GM21786 (cell line): ENCODE results near the gene AACS.
"Not testable (repeated sequence)": the region's sequence is repeated elsewhere in the genome, so short reads cannot be mapped to it uniquely, and the experiment has no call there.

Experiments used
- ATAC-seq: cut with Tn5 transposase; IDR thresholded peaks from one replicate; pipeline ENCODE4 v1.9.1; 2021; ENCODE audit not compliant: unreplicated experiment

Gene AACS, protein sequence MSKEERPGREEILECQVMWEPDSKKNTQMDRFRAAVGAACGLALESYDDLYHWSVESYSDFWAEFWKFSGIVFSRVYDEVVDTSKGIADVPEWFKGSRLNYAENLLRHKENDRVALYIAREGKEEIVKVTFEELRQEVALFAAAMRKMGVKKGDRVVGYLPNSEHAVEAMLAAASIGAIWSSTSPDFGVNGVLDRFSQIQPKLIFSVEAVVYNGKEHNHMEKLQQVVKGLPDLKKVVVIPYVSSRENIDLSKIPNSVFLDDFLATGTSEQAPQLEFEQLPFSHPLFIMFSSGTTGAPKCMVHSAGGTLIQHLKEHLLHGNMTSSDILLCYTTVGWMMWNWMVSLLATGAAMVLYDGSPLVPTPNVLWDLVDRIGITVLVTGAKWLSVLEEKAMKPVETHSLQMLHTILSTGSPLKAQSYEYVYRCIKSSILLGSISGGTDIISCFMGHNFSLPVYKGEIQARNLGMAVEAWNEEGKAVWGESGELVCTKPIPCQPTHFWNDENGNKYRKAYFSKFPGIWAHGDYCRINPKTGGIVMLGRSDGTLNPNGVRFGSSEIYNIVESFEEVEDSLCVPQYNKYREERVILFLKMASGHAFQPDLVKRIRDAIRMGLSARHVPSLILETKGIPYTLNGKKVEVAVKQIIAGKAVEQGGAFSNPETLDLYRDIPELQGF

DNA sequence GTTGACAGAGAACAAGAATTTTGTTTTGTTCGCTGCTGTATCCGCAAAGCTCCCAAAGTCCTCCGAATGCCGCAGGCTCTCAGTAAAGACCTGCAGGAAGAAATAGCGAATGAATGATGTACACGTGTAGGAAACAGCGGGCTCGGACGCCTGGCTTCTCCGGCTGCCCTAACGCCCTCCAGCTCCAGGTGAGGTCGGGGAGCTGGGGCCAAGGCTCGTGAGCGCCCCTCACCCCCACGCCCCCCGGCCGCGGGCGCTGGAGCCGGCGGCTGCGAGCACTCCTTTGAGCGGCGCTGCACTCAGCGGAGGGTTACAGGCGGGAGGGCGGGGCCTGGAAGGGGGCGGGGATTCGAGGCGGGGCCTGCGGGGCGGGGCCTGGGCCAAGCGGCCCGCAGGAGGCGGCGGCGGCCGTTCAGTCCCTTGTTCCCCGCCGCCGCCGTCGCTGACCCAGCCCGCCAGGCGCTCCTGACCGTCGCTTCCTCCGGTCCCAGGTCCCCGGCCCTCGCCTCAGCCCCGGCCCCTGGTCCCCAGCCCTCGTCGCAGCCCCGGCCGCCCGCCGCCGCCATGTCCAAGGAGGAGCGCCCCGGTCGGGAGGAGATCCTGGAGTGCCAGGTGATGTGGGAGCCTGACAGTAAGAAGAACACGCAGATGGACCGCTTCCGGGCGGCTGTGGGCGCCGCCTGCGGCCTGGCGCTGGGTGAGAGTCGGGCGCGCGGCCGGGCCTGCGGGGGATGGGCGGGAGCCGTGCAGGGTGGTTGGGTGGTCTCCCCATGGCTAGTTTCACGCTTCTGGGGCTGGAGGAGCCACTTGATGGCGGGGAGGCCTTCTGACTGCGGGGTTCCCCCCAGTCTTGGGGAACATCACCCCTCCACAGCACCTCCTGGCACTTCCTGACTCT lies at the start of gene AACS:
TSS of gene AACS (plus strand) at position 415 of the 898 bp plus-strand sequence. CDS start at position 565, 150 bp downstream.
- peak; percentile 82 for ATAC-seq

DNA sequence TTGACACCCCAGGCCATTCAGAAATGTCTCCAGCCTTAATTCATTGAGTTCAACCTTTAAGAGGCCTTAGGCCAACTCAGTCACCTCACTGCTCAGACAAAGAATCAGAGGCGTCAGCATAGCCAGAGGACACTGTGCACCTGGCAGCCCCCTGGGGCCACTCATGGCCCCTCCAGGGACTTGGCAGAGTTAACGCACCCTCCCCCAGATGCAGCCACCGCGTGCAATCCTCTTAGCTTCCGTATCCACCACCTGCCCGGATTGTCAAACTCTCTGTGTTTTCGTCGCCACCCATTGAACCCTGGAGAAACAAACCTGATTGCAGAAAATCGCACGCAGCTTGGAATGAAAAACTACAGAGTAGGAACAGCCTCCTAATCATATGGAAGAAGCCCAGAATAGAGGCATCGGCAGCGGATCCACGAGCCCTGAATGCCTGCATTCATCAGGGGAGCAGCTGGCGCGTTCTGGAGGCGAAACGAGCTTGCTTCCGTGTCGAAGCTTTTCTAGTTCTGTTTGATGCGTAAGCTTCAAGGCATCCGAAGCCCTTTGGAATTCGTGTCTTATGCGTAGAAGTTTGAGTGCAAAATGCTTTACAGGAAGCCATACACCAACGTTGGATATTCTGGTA lies 49.4 kb upstream of the AACS start:
- ATAC-seq = no peak

DNA sequence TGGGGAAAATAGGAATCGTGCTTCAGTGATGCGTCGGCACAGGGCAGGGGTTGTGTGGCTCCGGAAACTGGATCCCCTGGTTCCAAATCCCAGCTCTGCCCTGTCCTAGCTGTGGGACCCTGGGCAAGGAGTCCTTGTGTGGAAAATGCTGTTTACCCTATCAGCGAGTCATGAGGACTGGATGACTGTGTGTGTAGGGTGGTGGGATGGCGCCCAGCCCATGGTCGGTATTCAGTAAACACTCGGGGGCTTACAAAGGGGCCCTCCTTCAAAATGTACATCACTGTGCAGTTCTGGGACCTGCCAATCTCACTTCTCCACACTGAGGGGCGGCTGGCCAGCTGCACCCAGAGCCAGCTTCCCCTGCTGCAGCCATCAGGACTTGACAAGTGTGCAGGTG lies 47.4 kb upstream of the AACS start:
- no peak for ATAC-seq

DNA sequence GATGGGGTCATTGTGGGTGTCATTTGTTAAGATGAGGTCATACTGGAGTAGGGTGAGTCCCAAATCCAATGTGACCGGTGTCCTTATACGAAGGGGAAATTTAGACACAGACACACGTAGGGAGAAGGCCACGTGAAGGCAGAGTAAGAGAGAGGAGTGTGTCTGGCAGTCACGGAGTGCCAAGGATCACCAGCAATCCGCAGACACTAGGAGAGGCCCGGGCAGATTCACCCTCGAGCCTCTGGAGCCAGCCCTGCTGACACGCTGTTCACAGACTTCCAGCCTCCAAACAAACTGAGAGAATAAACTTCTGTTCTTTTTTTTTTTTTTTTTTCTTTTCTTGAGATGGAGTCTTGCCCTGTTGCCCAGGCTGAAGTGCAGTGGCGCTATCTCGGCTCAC lies 46.9 kb upstream of the AACS start:
- no peak for ATAC-seq

DNA sequence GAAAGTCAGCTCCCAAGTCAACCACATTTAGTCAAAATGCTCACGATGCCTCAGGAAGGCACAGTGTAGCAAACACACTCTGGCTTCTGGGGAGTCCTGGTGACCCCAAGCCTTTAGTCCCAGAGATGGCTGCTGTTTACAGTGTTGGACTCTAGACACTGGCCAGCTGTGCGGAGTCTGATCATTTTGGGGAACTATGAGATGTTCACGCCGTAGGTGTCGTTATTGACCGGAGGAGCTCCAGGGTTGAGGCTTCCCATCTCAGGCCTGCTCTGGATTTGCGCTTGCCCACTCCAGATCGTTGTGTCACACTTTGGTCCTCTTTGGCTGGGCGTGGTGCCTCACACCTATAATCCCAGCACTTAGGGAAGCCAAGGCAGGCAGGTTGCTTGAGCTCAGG lies 44.1 kb upstream of the AACS start:
- ATAC-seq = no peak

DNA sequence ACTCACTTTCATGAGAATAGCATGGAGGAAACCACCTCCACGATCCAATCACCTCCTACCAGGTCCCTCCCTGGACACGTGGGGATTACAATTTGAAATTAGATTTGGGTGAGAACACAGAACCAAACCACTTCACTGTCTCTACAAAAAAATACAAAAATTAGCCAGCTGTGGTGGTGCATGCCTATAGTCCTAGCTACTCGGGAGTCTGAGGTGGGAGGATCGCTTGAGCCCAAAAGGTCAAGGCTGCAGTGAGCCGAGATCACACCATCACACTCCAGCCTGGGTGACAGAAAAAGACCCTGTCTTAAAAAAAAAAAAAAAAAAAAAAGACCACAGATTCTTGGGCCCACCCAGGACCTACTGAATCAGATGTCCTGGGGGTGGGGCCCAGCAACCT lies 43.5 kb upstream of the AACS start:
- no peak for ATAC-seq

DNA sequence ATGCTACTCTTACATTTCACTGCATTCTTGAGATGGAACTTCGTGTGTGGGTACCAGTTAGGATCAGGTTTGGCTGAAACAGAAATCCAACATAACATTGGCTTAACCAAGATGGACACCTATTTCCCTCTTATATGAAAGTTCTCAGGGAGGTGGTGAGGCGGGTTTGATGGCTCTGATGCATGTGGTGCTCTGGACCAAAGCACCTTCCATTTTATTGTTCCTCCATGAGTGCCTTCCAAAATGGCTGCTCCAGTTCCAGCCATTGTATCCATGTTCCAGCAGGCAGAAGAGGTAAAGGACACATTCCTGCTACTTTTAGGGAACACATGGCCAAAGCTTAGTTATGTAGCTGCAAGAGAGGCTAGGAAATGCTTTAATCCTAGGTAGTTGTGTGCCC lies 42.2 kb upstream of the AACS start:
- no peak for ATAC-seq

DNA sequence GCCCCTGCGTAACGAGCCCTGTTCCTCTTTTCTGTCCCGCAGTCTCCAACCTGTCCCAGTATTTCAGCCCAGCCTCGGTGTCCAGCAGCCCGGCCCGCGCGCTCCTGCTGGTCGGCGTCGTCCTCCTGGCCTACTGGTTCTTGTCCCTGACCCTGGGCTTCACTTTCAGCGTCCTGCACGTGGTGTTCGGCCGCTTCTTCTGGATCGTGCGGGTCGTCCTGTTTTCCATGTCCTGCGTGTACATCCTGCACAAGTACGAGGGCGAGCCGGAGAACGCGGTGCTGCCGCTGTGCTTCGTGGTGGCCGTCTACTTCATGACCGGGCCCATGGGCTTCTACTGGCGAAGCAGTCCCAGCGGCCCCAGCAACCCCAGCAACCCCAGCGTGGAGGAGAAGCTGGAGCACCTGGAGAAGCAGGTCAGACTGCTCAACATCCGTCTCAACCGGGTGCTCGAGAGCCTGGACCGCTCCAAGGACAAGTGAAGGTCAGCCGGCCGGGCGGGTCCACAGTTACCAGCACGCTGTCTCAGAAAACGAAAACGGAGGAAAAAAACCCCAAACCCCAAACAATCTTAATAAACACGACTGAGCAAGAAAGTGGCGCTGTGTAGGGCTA lies 40.2 kb upstream of the AACS start:
- no peak for ATAC-seq

DNA sequence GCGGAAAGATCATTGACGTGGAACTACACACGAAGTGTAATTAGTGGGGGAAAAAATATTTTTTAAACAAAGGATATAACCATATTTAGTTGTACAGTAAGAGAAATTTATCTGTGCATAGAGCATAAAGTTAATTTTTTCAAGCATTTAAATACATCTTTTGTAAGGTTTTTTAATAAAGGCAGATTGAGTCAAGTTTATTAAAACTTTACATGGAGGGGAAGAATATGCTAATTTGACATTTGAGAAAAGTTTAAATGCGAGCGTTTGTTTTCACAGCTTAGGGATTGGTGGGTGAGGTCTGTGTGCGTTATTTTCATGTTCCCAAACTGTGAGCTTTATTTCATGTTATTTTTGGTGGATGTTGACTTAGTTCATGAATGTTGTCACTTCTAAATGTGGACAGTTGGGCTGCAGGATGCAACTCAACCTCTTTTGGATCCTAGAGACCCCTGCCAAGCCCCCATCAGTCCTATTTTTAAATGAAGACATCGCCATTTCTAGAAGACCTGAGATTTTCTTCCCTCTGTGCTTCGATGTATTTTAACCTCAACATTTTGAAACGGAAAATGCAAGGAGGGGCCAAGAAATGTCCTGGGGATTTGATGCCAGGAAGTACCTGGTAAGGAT lies 39.5 kb upstream of the AACS start:
- ATAC-seq = no peak

DNA sequence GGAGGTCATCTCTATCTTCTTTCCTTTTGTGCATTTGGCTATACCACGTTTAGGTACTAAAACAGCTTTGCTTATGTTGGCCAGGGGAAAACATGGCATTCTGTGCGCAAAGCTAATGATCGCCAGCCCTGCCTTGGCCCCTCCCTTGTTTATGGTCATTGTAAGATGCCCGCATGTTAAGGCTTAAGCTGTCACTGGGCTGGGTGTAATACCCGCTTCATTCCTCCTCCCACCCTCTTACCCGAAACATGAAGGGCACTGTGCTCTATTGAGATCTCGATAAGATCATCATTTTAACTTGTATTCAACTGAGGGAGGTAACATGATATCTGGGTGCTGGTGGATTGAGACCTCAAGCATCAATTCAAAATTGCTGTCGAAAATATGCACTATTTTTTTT lies 37.1 kb upstream of the AACS start:
- no peak for ATAC-seq

DNA sequence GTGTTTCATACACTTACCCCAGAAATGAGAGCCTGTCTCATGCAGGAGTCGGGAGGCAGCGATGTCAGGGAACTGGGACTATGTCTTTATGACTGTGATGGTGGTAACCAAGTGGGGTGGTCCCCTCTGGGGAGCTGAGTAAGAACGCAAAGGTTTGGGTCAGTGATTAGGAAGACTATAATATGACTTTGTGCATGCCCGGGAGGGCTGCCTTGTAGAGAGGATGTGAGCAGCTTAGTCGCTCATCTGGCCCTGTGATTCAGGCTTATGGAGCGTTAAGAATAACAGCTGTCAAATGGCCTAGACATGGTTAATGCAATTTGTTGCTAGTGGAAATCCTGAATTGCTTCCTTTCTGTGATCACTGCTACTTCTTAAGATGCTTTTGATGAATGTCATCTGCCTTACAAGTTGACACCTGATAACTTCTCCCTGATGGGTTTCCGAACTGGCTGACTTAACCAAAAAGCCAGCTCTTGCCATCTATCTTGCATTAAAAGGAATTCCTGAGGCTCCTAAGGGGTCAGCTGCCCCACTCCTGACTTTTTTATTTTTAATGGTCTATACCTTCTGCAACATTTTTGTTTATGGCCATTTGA lies 35.4 kb upstream of the AACS start:
- no peak for ATAC-seq

DNA sequence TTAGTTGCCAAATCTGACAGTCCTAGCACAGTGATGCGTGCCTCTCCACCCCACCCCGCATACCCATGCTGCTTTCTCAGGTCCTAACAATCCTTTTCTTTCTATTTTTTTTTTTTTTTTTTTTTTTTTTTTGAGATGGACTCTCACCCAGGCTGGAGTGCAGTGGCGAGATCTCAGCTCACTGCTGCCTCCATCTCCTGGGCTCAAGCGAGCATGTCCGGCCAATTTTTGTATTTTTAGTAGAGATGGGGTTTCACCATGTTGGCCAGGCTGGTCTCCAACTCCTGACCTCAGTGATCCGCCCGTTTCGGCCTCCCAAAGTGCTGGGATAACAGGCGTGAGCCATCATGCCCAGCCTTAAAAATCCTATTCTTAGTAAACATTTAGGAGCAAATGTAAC lies 33.8 kb upstream of the AACS start:
- ATAC-seq = not testable (repeated sequence)

DNA sequence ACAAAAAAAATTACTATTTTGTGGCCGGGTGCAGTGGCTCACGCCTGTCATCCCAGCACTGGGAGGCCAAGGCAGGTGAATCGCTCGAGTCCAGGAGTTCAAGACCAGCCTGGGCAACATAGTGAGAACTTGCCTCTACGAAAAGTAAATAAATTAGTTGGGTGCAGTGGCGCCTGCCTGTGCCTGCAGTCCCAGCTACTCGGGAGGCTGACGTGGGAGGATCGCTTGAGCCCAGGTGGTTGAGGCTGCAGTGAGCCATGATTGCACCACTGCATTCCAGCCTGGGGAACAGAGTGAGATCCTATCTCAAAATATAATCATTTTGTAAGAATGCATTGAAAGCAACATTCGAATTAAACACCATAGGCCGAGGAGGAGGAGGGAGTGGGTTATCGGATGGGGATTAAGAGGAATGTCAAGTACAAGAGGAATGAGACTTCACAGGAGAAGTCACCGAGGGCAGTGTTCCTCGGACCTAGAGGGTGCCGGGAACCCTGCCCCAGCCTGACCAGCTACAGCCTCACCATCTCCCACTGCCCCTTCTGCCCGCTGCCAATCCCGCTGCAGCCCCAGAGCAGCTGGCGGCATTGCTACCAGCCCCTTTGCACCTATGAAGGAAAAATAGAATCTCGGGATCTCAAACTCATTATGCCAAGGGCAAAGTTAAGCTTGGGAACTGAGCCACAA lies 32.6 kb upstream of the AACS start:
- no peak for ATAC-seq

DNA sequence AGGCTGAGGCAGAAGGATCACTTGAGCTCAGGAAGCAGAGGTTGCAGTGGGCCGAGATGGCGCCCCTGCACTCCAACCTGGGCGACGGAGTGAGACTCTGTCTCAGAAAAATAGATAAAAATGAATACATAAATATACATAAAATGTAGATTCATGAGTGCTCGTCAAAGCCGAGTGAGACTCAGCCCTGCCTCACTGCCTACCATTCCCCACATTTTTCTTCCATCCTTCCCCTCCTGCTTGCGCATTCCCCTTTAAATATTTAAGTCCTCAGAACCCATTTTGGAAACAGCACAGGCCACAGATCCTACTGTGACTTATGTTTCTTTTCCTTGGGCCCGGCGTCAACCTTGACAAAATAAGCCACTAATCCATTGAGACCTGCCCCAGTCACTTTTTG lies 31.9 kb upstream of the AACS start:
- no peak for ATAC-seq

DNA sequence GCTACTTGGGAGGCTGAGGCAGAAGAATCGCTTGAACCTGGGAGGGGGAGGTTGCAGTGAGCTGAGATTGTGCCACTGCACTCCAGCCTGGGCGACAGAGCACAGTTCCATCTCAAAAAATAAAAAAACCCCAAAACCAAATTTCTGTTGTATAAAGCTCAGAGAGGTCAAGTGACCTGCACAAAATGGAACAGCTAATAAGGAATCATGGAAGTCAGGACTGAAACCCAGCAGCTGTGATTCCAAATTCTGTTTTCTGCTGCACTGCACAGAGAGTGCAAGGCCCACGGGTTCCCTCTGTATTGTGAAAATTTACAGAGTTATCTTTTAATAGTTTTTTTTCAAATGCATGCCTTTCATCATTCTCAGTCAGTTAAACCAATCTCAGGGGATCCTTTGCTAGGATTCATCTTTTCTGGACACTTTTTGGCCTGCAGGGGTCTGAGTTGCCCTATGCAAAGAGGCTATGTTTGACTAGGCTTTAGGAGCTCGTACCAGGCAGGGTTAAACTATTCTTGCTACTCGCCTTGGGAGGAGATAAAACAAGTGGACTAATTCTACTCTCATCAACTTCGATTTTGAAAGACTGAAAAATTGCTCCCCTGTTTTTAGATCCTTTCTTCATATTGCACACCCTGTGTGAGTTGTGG lies 26.1 kb upstream of the AACS start:
- ATAC-seq = no peak

DNA sequence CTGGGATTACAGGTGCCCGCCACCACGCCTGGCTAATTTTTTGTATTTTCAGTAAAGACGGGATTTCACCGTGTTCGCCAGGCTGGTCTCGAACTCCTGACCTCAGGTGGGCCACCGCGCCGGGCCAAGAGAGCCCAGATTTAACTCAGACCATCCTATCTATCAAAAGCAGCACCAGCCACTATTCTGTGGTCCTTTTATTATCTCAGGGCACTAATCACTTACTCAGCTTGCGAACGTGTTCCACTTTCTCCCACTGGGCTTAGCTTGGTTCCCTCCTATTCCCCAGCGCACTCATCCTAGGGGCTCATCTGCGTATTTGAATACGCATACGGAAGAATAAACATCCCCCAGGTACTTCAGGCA lies 16.2 kb upstream of the AACS start:
- ATAC-seq = no peak

DNA sequence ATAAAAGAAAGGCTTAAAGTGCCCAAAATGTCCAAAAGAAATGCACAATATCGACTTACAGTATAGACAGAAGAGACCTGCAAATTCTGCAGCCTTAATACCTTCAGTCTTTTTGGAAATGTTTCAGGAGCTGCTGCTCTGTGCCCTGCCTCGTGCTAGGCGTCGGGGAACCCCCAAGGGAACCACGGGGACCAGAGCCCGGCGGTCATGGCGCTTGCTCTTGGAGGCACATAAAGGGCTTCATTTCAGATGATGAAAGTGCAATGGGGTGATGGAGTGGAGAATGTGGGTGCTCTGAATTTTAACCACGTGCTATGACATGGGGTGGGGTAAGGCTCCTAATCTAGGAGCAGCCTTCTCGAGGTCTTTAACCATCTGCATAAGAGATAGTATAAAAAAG lies 14.8 kb upstream of the AACS start:
- ATAC-seq = no peak

DNA sequence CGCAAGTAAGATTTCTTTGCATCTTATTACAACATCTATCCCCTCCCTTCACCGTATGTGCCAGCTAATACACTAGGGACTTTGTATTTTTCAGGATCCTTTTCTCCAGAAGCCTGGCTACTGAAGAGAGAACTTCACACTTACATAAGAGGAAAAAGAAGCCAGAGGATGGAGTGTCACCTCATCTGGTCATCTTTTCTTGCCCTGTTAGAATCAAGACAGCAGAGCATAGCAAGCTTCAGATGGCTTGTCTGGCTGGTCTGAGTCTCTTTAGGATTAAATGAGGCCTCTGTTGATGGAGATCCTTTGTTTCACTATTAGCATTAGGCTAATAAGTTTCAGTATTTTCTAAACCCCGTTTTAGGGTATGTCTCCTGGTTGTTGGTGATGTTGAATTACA lies 14.4 kb upstream of the AACS start:
- ATAC-seq = no peak

DNA sequence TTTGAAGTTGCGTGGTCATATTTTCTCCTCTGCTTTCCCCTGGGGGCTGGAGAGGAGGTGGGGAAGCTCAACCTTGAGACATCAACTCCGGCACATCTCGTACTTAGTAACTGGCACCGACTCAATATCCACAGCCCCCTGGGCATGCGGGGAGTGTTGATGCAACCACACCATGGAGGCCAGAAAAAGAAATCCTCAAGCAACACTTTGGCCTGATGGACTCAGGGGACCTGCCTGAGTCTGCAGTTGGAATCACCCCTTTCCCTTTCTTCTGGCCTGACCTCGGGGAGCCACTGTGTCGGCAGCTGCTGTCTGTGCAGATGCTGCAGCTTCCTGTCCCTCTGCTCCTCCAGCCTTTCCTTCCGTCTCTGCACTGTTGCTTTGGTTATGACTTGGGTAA lies 11.4 kb upstream of the AACS start:
- ATAC-seq = no peak
